B cell (primary cell): ENCODE results near the gene ILF3.

Experiments used
- CTCF ChIP-seq: fragments of 200-600 bp; IDR thresholded peaks from one replicate; pipeline ENCODE4 v1.8.0; 2022; ENCODE audit warnings: antibody characterized with exemption, mild to moderate bottlenecking
- EZH2 ChIP-seq: IDR thresholded peaks from 2 replicates; pipeline ENCODE4 v1.6.1; 2012; ENCODE audit warnings: borderline replicate concordance, low read depth, mild to moderate bottlenecking, moderate library complexity, low read length; ENCODE audit not compliant: insufficient read depth, poor library complexity, severe bottlenecking

DNA sequence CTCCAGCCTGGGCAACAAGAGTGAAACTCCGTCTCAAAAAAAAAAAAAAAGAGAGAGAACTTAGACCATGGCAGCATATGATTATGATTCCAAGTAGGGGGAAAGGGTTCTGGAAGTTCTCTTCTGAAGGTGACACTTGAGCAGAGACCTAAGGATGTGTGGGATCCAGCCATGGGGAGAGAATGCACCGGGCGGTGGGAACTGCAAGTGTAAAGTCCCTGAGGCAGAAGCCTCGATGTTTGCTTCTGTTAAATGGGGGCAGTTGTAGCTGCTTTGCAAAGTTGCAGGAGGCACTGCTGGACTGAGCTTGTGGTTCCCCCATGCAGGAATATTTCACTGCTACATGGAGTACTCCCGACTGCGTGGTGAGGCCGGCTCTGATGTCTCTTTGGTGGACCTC lies 19.7 kb upstream of the ILF3 start:
- TF ChIP-seq CTCF = no peak
- no peak for TF ChIP-seq EZH2
